Lung (tissue), 12 donors: ENCODE measurements around the gene RPL5. TPM values are rescaled to one million over a fixed set of nuclear protein-coding genes. Genes with fewer than 3 reads are reported as not detected.
A peak's percentile ranks its signal among the peaks of the same experiment; 100 is the strongest.

Source experiments
- ATAC-seq: fragments of 200-7000 bp; cut with Tn5 transposase; one replicate; pipeline ENCODE4 v1.9.1; 2020; ENCODE audit warnings: moderate number of reproducible peaks; ENCODE audit not compliant: insufficient read depth, low FRiP score
- DNase-seq, 3 donors: peaks; one replicate each; pipeline ENCODE4 v3.0.0-alpha.2; 2013 to 2017
- H3K27ac ChIP-seq, 2 donors: one replicate each; pipeline ENCODE4 v1.5.1; 2013; ENCODE audit warnings: mild to moderate bottlenecking in 2 of 2, moderate library complexity in 2 of 2, control low read depth in 1 of 2, inconsistent platforms in 1 of 2, low read depth in 1 of 2, low read length in 1 of 2
- H3K27me3 ChIP-seq, 3 donors: one replicate each; pipeline ENCODE4 v1.5.1; 2013; ENCODE audit warnings: low read length in 2 of 3; ENCODE audit not compliant: control insufficient read depth in 3 of 3, insufficient read depth in 3 of 3
- H3K36me3 ChIP-seq, 4 donors: one replicate each; pipeline ENCODE4 v1.5.1; 2013; ENCODE audit warnings: low read length in 4 of 4, mild to moderate bottlenecking in 1 of 4, moderate library complexity in 1 of 4; ENCODE audit not compliant: control insufficient read depth in 4 of 4, insufficient read depth in 4 of 4
- H3K4me1 ChIP-seq, 5 donors: one replicate each; pipeline ENCODE4 v1.5.1; 2013; ENCODE audit warnings: low read length in 5 of 5, mild to moderate bottlenecking in 2 of 5, moderate library complexity in 1 of 5; ENCODE audit not compliant: control insufficient read depth in 5 of 5, insufficient read depth in 5 of 5
- H3K4me3 ChIP-seq: one replicate; pipeline ENCODE4 v1.5.1; 2013; ENCODE audit warnings: mild to moderate bottlenecking, control low read depth, moderate library complexity
- H3K9ac ChIP-seq, 2 donors: one replicate each; pipeline ENCODE4 v1.5.1; 2013; ENCODE audit warnings: low read length in 2 of 2, control low read depth in 1 of 2; ENCODE audit not compliant: insufficient read depth in 1 of 2
- H3K9me3 ChIP-seq, 4 donors: one replicate each; pipeline ENCODE4 v1.5.1; 2013; ENCODE audit warnings: low read length in 3 of 4, mild to moderate bottlenecking in 1 of 4, moderate library complexity in 1 of 4; ENCODE audit not compliant: control insufficient read depth in 4 of 4, insufficient read depth in 3 of 4
- CTCF ChIP-seq: IDR thresholded peaks from 2 replicates; pipeline ENCODE4 v1.5.1; 2012; ENCODE audit warnings: mild to moderate bottlenecking; ENCODE audit errors: control extremely low read depth, extremely low read depth
- WGBS, 2 donors: extraction: QIAGEN DNeasy Blood & Tissue Kit; methylation state at CpG; one replicate each; pipeline ENCODE4 v1.1.7; 2013; 5-methylcytosine and 5-hydroxymethylcytosine counted together
- polyA plus RNA-seq, 2 donors: library from polyadenylated mRNA; stranded (reverse); fragments of 200-250 nt; gene quantifications; one replicate each; pipeline ENCODE4 v1.2.1, GENCODE V29; 2013
- total RNA-seq, 2 donors: library from RNA; depleted of rRNA in 1 of 2; stranded (reverse); fragments of >200 nt in 1 of 2; gene quantifications; one replicate each; pipeline ENCODE4 v1.2.1, GENCODE V29; 2014 to 2021
- donor health status: control.
- donor health status: control.
- donor health status: Bipolar disorder and iron deficiency.
- donor health status: healthy.
- donor health status: DM: yes; HTN: yes; CAD: no.

Gene RPL5
- total and polyA plus RNA-seq, 4 donors = 669 to 2,312 (median 1,354) TPM

GRCh38 chr1:92790867-92791266, 41.0 kb upstream of the RPL5 start:
- no peak overlapping the region for H3K9ac ChIP-seq
- H3K4me1 ChIP-seq = no peaks in the 10 kb centered on the region
- H3K27ac ChIP-seq = no peak overlapping the region
- DNase-seq (no peak), ATAC-seq (no peak)
- no peak overlapping the region for H3K4me3 ChIP-seq
- peaks cover 0 to 8% (median 0%) of the 10 kb centered on the region in 3 donors for H3K27me3 ChIP-seq
- TF ChIP-seq CTCF = no peak
- H3K9me3 ChIP-seq = peaks cover 0 to 4% (median 0%) of the 10 kb centered on the region in 4 donors
- no peaks in the 10 kb centered on the region for H3K36me3 ChIP-seq
- 92 to 93% methylated on average over 2 of the region's 2 CpGs for WGBS, 2 donors

- peaks cover 0 to 4% (median 0%) of the 10 kb centered on the region in 4 donors for H3K9me3 ChIP-seq
- no peak overlapping the region for H3K9ac ChIP-seq
- no peak overlapping the region for H3K4me3 ChIP-seq
- no peak for TF ChIP-seq CTCF
- DNase-seq (no peak), ATAC-seq (no peak)
- 63 to 67% methylated on average over 7 of the region's 7 CpGs for WGBS, 2 donors
- no peaks in the 10 kb centered on the region for H3K4me1 ChIP-seq
- H3K27ac ChIP-seq = peak overlapping the region in 1 of 2 donors; percentile 74
- no peaks in the 10 kb centered on the region for H3K36me3 ChIP-seq
- H3K27me3 ChIP-seq = peaks cover 0 to 8% (median 0%) of the 10 kb centered on the region in 3 donors
Observed at GRCh38 chr1:92791487-92792066, 40.3 kb upstream of the RPL5 start.

GRCh38 chr1:92792340-92792782, 39.5 kb upstream of the RPL5 start:
- Histone ChIP-seq H3K27ac (peak overlapping the region in 1 of 2 donors; percentile 41), H3K27me3 (peaks cover 0 to 8% (median 0%) of the 10 kb centered on the region in 3 donors), H3K9me3 (peaks cover 0 to 4% (median 0%) of the 10 kb centered on the region in 4 donors), H3K4me1 (no peaks in the 10 kb centered on the region), H3K4me3 (no peak overlapping the region), H3K9ac (no peak overlapping the region), H3K36me3 (no peaks in the 10 kb centered on the region)
- WGBS, 2 donors = 51 to 56% methylated on average over 3 of the region's 3 CpGs
- TF ChIP-seq CTCF = no peak
- DNase-seq (no peak), ATAC-seq (no peak)
